WTC11 (cell line): Measurements from ENCODE around the gene ADCY3. TPM values are rescaled to one million over a fixed set of nuclear protein-coding genes. Genes with fewer than 3 reads are reported as not detected.

ENCODE experiments used
- ATAC-seq: fragments of 200-7000 bp; cut with Tn5 transposase; 2 replicates; pipeline ENCODE4 v1.10.0; 2021; ENCODE audit warnings: mild to moderate bottlenecking, moderate library complexity
- CTCF ChIA-PET: fragments of 300-600 bp; sonication (Branson Sonifier 250); formaldehyde crosslinking; loops from one replicate; lab custom pipeline; 2021; ENCODE audit warnings: antibody characterized with exemption; lab: Charles Lee
- POLR2A ChIA-PET: fragments of 350-600 bp; sonication (Branson Sonifier 250); formaldehyde crosslinking; loops from one replicate; lab custom pipeline; 2021; ENCODE audit warnings: antibody characterized with exemption; lab: Charles Lee
- DNase-seq: peaks from one replicate; pipeline ENCODE4 v3.0.0; 2021; ENCODE audit warnings: low spot score
- H3K27ac Mint-ChIP-seq: 2 replicates; pipeline ENCODE4 v1.8.0; 2021; ENCODE audit warnings: mixed read lengths
- H3K27me3 Mint-ChIP-seq: 2 replicates; pipeline ENCODE4 v1.8.0; 2021; ENCODE audit warnings: low read depth, mild to moderate bottlenecking, moderate library complexity, mixed read lengths
- H3K36me3 Mint-ChIP-seq: 2 replicates; pipeline ENCODE4 v1.8.0; 2021; ENCODE audit warnings: mixed read lengths
- H3K4me1 Mint-ChIP-seq: 2 replicates; pipeline ENCODE4 v1.8.0; 2022; ENCODE audit warnings: mixed read lengths
- H3K4me3 Mint-ChIP-seq: 2 replicates; pipeline ENCODE4 v1.8.0; 2021; ENCODE audit warnings: mild to moderate bottlenecking, moderate library complexity, mixed read lengths
- H3K9me3 Mint-ChIP-seq: 2 replicates; pipeline ENCODE4 v1.8.0; 2021; ENCODE audit warnings: mixed read lengths
- CREM ChIP-seq: sonication (generic); formaldehyde crosslinking; IDR thresholded peaks from 2 replicates; pipeline ENCODE4 v1.8.1; 2022; ENCODE audit warnings: mild to moderate bottlenecking, missing genetic modification reagents, moderate library complexity
- FOXK1 ChIP-seq: sonication (generic); formaldehyde crosslinking; IDR thresholded peaks from 2 replicates; pipeline ENCODE4 v1.8.0; 2022; ENCODE audit warnings: mild to moderate bottlenecking, moderate library complexity, missing genetic modification reagents
- GABPB1 ChIP-seq: sonication (generic); formaldehyde crosslinking; IDR thresholded peaks from 2 replicates; pipeline ENCODE4 v1.8.1; 2023; ENCODE audit warnings: mild to moderate bottlenecking, missing genetic modification reagents
- JAZF1 ChIP-seq: fragments of 250-450 bp; sonication (Bioruptor Pico); IDR thresholded peaks from 2 replicates; pipeline ENCODE4 v1.9.0; 2021; ENCODE audit warnings: moderate library complexity, mild to moderate bottlenecking, inconsistent platforms
- MYBL2 ChIP-seq: sonication (generic); formaldehyde crosslinking; IDR thresholded peaks from 2 replicates; pipeline ENCODE4 v1.8.1; 2023; ENCODE audit warnings: mild to moderate bottlenecking, moderate library complexity, missing genetic modification reagents
- NR1H2 ChIP-seq: sonication (generic); formaldehyde crosslinking; IDR thresholded peaks from 2 replicates; pipeline ENCODE4 v1.9.0; 2021; ENCODE audit warnings: mild to moderate bottlenecking, moderate library complexity, missing genetic modification reagents
- NR2C2 ChIP-seq: sonication (generic); formaldehyde crosslinking; IDR thresholded peaks from 2 replicates; pipeline ENCODE4 v1.8.0; 2022; ENCODE audit warnings: mild to moderate bottlenecking, missing genetic modification reagents
- PRRX2 ChIP-seq: fragments of 250-450 bp; sonication (Bioruptor Pico); IDR thresholded peaks from 2 replicates; pipeline ENCODE4 v1.8.0; 2021; ENCODE audit warnings: mild to moderate bottlenecking
- RORB ChIP-seq: fragments of 250-450 bp; sonication (Bioruptor Pico); IDR thresholded peaks from 2 replicates; pipeline ENCODE4 v1.9.0; 2021; ENCODE audit warnings: mild to moderate bottlenecking
- SMAD4 ChIP-seq: sonication (generic); formaldehyde crosslinking; IDR thresholded peaks from 2 replicates; pipeline ENCODE4 v1.8.0; 2022; ENCODE audit warnings: mild to moderate bottlenecking, missing genetic modification reagents
- SP1 ChIP-seq: sonication (generic); formaldehyde crosslinking; conservative IDR thresholded peaks from 2 replicates; pipeline ENCODE4 v1.8.1; 2022; ENCODE audit warnings: missing genetic modification reagents
- TCF7 ChIP-seq: sonication (generic); formaldehyde crosslinking; IDR thresholded peaks from 2 replicates; pipeline ENCODE4 v1.8.0; 2022; ENCODE audit warnings: mild to moderate bottlenecking, low read depth, missing genetic modification reagents, moderate library complexity
- ZBTB21 ChIP-seq: sonication (generic); formaldehyde crosslinking; IDR thresholded peaks from 2 replicates; pipeline ENCODE4 v1.8.1; 2023; ENCODE audit warnings: mild to moderate bottlenecking, missing genetic modification reagents, borderline replicate concordance
- ZNF138 ChIP-seq: sonication (generic); formaldehyde crosslinking; conservative IDR thresholded peaks from 2 replicates; pipeline ENCODE4 v1.8.1; 2022; ENCODE audit warnings: mild to moderate bottlenecking, moderate library complexity, missing genetic modification reagents
- ZNF317 ChIP-seq: sonication (generic); formaldehyde crosslinking; IDR thresholded peaks from 2 replicates; pipeline ENCODE4 v1.8.1; 2023; ENCODE audit warnings: low read depth, mild to moderate bottlenecking, moderate library complexity, missing genetic modification reagents, borderline replicate concordance
- ZNF671 ChIP-seq: fragments of 250-450 bp; sonication (Bioruptor Pico); IDR thresholded peaks from 2 replicates; pipeline ENCODE4 v1.8.0; 2021; ENCODE audit warnings: mild to moderate bottlenecking
- total RNA-seq: library from RNA; stranded (reverse); gene quantifications from 3 replicates; pipeline ENCODE4 v1.2.3, GENCODE V29; 2021
- TF ChIP-seq, protein P1 (sequence below): sonication (generic); formaldehyde crosslinking; IDR thresholded peaks from 2 replicates; pipeline ENCODE4 v1.8.1; 2022; ENCODE audit warnings: low read depth, missing genetic modification reagents, borderline replicate concordance
- TF ChIP-seq, protein P2 (sequence below): sonication (generic); formaldehyde crosslinking; IDR thresholded peaks from 2 replicates; pipeline ENCODE4 v1.8.1; 2023; ENCODE audit warnings: mild to moderate bottlenecking, missing genetic modification reagents
- TF ChIP-seq, protein P3 (sequence below): sonication (generic); formaldehyde crosslinking; IDR thresholded peaks from 2 replicates; pipeline ENCODE4 v1.8.1; 2023; ENCODE audit warnings: mild to moderate bottlenecking, missing genetic modification reagents, moderate library complexity
- TF ChIP-seq, protein P4 (sequence below): fragments of 250-450 bp; sonication (Bioruptor Pico); IDR thresholded peaks from 2 replicates; pipeline ENCODE4 v1.9.0; 2021; ENCODE audit warnings: moderate library complexity, mild to moderate bottlenecking, inconsistent platforms, borderline replicate concordance
- TF ChIP-seq, protein P5 (sequence below): sonication (generic); formaldehyde crosslinking; IDR thresholded peaks from 2 replicates; pipeline ENCODE4 v1.8.1; 2023; ENCODE audit warnings: mild to moderate bottlenecking, missing genetic modification reagents, moderate library complexity
- TF ChIP-seq, protein P6 (sequence below): sonication (generic); formaldehyde crosslinking; conservative IDR thresholded peaks from 2 replicates; pipeline ENCODE4 v1.8.1; 2022; ENCODE audit warnings: mild to moderate bottlenecking, missing genetic modification reagents
- TF ChIP-seq, protein P7 (sequence below): sonication (generic); formaldehyde crosslinking; IDR thresholded peaks from 2 replicates; pipeline ENCODE4 v1.8.0; 2023; ENCODE audit warnings: mild to moderate bottlenecking, missing genetic modification reagents

The ADCY3 gene
- total RNA-seq, 1 experiment from 2014 or later: 37.1 TPM

DNA sequence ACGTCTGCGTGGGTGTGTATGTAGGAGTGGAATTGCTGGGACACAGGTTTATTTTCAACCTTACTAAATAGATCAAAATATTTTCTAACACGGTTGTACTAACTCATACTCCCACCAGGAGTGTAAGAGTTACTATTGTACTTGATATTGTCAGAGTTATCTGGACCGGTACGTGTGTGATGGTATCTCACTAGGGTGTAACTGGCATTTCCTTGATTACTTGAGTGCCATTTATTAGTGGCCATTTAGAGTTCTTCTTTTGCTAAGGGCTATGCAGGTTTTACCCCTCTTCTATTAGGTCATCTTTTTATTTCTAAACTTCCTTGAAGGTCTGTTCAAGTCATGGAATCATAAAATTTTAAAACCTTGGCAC, 93.3 kb downstream of the ADCY3 start:
- no peaks in the 10 kb centered on the region; the same call in 1 of the 2 replicates for H3K27me3 Mint-ChIP-seq
- H3K4me3 Mint-ChIP-seq: no peak overlapping the region
- DNase-seq (no peak), ATAC-seq (no peak)
- ChIA-PET CTCF (interaction anchor here (0.9 to 3.2 kb wide), 15 partner anchors 12 to 742 kb away, joined by 3 to 42 read pairs (median 6); partner anchors contain the start of genes CENPO, PTRHD1 and TP53I3), POLR2A (no interaction called here)
- peaks cover 11% of the 10 kb centered on the region; the same call in 1 of the 2 replicates for H3K9me3 Mint-ChIP-seq
- TF ChIP-seq PRRX2 (CRISPR knock-in tag) (no peak), TCF7 (CRISPR knock-in tag) (no peak), RORB (CRISPR knock-in tag) (no peak), NR2C2 (CRISPR knock-in tag) (no peak), MYBL2 (CRISPR knock-in tag) (no peak), ZNF671 (CRISPR knock-in tag) (no peak), ZBTB21 (CRISPR knock-in tag) (no peak)
- TF ChIP-seq, protein P1, sequence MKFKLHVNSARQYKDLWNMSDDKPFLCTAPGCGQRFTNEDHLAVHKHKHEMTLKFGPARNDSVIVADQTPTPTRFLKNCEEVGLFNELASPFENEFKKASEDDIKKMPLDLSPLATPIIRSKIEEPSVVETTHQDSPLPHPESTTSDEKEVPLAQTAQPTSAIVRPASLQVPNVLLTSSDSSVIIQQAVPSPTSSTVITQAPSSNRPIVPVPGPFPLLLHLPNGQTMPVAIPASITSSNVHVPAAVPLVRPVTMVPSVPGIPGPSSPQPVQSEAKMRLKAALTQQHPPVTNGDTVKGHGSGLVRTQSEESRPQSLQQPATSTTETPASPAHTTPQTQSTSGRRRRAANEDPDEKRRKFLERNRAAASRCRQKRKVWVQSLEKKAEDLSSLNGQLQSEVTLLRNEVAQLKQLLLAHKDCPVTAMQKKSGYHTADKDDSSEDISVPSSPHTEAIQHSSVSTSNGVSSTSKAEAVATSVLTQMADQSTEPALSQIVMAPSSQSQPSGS (CRISPR knock-in tag): no peak
- TF ChIP-seq, protein P2, sequence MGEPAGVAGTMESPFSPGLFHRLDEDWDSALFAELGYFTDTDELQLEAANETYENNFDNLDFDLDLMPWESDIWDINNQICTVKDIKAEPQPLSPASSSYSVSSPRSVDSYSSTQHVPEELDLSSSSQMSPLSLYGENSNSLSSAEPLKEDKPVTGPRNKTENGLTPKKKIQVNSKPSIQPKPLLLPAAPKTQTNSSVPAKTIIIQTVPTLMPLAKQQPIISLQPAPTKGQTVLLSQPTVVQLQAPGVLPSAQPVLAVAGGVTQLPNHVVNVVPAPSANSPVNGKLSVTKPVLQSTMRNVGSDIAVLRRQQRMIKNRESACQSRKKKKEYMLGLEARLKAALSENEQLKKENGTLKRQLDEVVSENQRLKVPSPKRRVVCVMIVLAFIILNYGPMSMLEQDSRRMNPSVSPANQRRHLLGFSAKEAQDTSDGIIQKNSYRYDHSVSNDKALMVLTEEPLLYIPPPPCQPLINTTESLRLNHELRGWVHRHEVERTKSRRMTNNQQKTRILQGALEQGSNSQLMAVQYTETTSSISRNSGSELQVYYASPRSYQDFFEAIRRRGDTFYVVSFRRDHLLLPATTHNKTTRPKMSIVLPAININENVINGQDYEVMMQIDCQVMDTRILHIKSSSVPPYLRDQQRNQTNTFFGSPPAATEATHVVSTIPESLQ: no peak
- TF ChIP-seq, protein P3, sequence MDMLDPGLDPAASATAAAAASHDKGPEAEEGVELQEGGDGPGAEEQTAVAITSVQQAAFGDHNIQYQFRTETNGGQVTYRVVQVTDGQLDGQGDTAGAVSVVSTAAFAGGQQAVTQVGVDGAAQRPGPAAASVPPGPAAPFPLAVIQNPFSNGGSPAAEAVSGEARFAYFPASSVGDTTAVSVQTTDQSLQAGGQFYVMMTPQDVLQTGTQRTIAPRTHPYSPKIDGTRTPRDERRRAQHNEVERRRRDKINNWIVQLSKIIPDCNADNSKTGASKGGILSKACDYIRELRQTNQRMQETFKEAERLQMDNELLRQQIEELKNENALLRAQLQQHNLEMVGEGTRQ: no peak
- TF ChIP-seq, protein P4, sequence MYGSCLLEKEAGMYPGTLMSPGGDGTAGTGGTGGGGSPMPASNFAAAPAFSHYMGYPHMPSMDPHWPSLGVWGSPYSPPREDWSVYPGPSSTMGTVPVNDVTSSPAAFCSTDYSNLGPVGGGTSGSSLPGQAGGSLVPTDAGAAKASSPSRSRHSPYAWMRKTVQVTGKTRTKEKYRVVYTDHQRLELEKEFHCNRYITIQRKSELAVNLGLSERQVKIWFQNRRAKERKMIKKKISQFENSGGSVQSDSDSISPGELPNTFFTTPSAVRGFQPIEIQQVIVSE (CRISPR knock-in tag): no peak
- H3K4me1 Mint-ChIP-seq: peaks cover 37% of the 10 kb centered on the region
- peaks cover 39% of the 10 kb centered on the region for H3K36me3 Mint-ChIP-seq
- H3K27ac Mint-ChIP-seq: no peak overlapping the region

DNA sequence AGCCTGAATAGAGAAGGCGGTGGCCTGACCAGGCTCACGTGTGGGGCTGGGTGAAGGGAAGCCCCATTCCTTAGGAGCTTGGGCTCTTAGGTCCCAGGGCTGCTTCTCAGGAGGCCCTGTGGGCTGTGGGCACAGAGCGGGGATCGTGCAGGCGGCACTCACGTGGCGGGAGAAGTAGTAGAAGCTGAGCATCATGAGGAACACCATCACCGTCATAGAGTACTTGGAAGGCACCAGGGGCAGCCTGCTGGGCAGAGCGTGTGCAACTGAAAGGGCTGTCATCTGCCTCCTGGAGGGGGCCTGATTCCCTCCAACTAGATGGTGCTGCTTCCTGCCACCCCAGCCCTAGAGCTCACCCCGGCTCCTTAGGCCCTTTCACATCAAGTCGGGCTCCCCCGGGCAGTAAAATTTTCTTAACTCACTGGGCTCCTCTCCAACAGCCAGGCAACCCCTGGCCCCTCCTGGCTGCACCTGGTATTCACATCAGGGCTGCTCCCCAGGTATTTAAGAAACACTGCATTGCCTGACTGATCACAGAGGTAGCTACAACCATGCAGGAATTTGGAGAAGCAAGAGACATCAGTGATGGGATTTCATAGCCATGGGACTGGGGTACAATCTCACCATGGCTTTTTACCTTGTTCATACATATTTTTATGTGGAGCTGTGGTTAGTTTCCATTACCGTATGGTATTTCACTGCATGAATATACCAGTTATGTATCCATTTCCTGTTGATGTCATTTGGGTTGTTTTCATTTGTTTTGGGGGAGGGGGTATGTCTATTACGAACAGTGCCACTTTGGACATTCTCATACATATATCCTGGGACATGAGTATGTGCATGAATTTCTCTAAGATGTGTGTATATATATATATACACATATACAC, 93.9 kb downstream of the ADCY3 start:
- ATAC-seq: no peak
- H3K27ac Mint-ChIP-seq: no peak overlapping the region
- peaks cover 11% of the 10 kb centered on the region; the same call in 1 of the 2 replicates for H3K9me3 Mint-ChIP-seq
- H3K4me3 Mint-ChIP-seq: no peak overlapping the region
- DNase-seq: peak; percentile 24
- peaks cover 43% of the 10 kb centered on the region for H3K4me1 Mint-ChIP-seq
- ChIA-PET POLR2A (no interaction called here), CTCF (interaction anchor here (0.5 to 3.2 kb wide), 13 partner anchors 12 to 742 kb away, joined by 3 to 42 read pairs (median 4); partner anchors contain the start of genes CENPO, PTRHD1 and TP53I3)
- H3K27me3 Mint-ChIP-seq: no peaks in the 10 kb centered on the region; the same call in 1 of the 2 replicates
- H3K36me3 Mint-ChIP-seq: peaks cover 41% of the 10 kb centered on the region
- TF ChIP-seq, protein P5, sequence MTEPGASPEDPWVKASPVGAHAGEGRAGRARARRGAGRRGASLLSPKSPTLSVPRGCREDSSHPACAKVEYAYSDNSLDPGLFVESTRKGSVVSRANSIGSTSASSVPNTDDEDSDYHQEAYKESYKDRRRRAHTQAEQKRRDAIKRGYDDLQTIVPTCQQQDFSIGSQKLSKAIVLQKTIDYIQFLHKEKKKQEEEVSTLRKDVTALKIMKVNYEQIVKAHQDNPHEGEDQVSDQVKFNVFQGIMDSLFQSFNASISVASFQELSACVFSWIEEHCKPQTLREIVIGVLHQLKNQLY (CRISPR knock-in tag): no peak
- TF ChIP-seq ZNF671 (CRISPR knock-in tag) (no peak), SMAD4 (CRISPR knock-in tag) (no peak), ZNF138 (CRISPR knock-in tag) (no peak), FOXK1 (CRISPR knock-in tag) (no peak), JAZF1 (CRISPR knock-in tag) (no peak), GABPB1 (CRISPR knock-in tag) (no peak), ZNF317 (no peak), SP1 (CRISPR knock-in tag) (no peak), CREM (no peak), NR1H2 (CRISPR knock-in tag) (no peak)
- TF ChIP-seq, protein P6, sequence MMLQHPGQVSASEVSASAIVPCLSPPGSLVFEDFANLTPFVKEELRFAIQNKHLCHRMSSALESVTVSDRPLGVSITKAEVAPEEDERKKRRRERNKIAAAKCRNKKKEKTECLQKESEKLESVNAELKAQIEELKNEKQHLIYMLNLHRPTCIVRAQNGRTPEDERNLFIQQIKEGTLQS (CRISPR knock-in tag): no peak
- TF ChIP-seq, protein P7, sequence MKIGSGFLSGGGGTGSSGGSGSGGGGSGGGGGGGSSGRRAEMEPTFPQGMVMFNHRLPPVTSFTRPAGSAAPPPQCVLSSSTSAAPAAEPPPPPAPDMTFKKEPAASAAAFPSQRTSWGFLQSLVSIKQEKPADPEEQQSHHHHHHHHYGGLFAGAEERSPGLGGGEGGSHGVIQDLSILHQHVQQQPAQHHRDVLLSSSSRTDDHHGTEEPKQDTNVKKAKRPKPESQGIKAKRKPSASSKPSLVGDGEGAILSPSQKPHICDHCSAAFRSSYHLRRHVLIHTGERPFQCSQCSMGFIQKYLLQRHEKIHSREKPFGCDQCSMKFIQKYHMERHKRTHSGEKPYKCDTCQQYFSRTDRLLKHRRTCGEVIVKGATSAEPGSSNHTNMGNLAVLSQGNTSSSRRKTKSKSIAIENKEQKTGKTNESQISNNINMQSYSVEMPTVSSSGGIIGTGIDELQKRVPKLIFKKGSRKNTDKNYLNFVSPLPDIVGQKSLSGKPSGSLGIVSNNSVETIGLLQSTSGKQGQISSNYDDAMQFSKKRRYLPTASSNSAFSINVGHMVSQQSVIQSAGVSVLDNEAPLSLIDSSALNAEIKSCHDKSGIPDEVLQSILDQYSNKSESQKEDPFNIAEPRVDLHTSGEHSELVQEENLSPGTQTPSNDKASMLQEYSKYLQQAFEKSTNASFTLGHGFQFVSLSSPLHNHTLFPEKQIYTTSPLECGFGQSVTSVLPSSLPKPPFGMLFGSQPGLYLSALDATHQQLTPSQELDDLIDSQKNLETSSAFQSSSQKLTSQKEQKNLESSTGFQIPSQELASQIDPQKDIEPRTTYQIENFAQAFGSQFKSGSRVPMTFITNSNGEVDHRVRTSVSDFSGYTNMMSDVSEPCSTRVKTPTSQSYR: no peak
